ENCODE data around the gene CHST11.

The CHST11 gene

GRCh38 chr12:104433061-104433460 is 23.7 kb upstream of the CHST11 start:
- DNase-seq (ENCODE audit: low spot score): no peak

GRCh38 chr12:104434129-104434528 is 22.6 kb upstream of the CHST11 start:
- no peak for DNase-seq (ENCODE audit: low spot score)

GRCh38 chr12:104435175-104435574 is 21.6 kb upstream of the CHST11 start:
- DNase-seq (ENCODE audit: low spot score): no peak

GRCh38 chr12:104435765-104436164 is 21.0 kb upstream of the CHST11 start:
- no peak for DNase-seq (ENCODE audit: low spot score)

- no peak for DNase-seq (ENCODE audit: low spot score)
These were observed 20.0 kb upstream of the CHST11 start for GRCh38 chr12:104436790-104437189.

- DNase-seq (ENCODE audit: low spot score): no peak
These were observed 18.6 kb upstream of the CHST11 start for GRCh38 chr12:104438134-104438533.

GRCh38 chr12:104439137-104439536 is 17.6 kb upstream of the CHST11 start:
- DNase-seq (ENCODE audit: low spot score): no peak

GRCh38 chr12:104443008-104443407 is 13.7 kb upstream of the CHST11 start:
- DNase-seq (ENCODE audit: low spot score): no peak

GRCh38 chr12:104446646-104447421 is 9.9 kb upstream of the CHST11 start:
- no peak for DNase-seq (ENCODE audit: low spot score)

GRCh38 chr12:104448031-104448430 is 8.7 kb upstream of the CHST11 start:
- no peak for DNase-seq (ENCODE audit: low spot score)

GRCh38 chr12:104448451-104448850 is 8.3 kb upstream of the CHST11 start:
- no peak for DNase-seq (ENCODE audit: low spot score)

GRCh38 chr12:104450700-104451099 is 6.0 kb upstream of the CHST11 start:
- no peak for DNase-seq (ENCODE audit: low spot score)

GRCh38 chr12:104452087-104452486 is 4.7 kb upstream of the CHST11 start:
- no peak for DNase-seq (ENCODE audit: low spot score)

- DNase-seq (ENCODE audit: low spot score): no peak
These were observed 3.6 kb upstream of the CHST11 start for GRCh38 chr12:104453133-104453532.

- DNase-seq (ENCODE audit: low spot score): peak; percentile 57
These were observed 1.8 kb upstream of the CHST11 start for GRCh38 chr12:104454997-104455396.

GRCh38 chr12:104455578-104456416 is 951 bp upstream of the CHST11 start:
- no peak for DNase-seq (ENCODE audit: low spot score)

- DNase-seq (ENCODE audit: low spot score): no peak
These were observed 400 bp downstream of the CHST11 start for GRCh38 chr12:104456950-104457745.

GRCh38 chr12:104457746-104458693 is 1.3 kb downstream of the CHST11 start:
- DNase-seq (ENCODE audit: low spot score): no peak

GRCh38 chr12:104458694-104459367 is 2.1 kb downstream of the CHST11 start:
- DNase-seq (ENCODE audit: low spot score): no peak

- DNase-seq (ENCODE audit: low spot score): no peak
These were observed 2.7 kb downstream of the CHST11 start for GRCh38 chr12:104459368-104459909.

Measured in LoVo (cell line).